HEK293 (cell line): Measurements from ENCODE around the gene NCKAP5.

Source experiments
- CTCF ChIA-PET: fragments of 350-600 bp; formaldehyde crosslinking; extraction: SDS; loops from one replicate; lab custom pipeline; 2021; ENCODE audit warnings: antibody characterized with exemption; lab: Yijun Ruan, JAX
- POLR2A ChIA-PET: fragments of 300-600 bp; formaldehyde crosslinking; extraction: SDS; loops from one replicate; lab custom pipeline; 2020; ENCODE audit warnings: antibody characterized with exemption, inconsistent platforms; lab: Yijun Ruan, JAX
- H3K27ac ChIP-seq: fragments of 200-500 bp; sonication (Bioruptor generic); 2 replicates; pipeline ENCODE4 v1.5.1; 2014; ENCODE audit warnings: low read depth, low read length, control low read depth, inconsistent platforms; ENCODE audit errors: extremely low read depth
- H3K36me3 ChIP-seq, 2 experiments: fragments of 200-500 bp in 1 of 2; sonication (Bioruptor generic) in 1 of 2; 1 replicate in 1 of 2; 2 replicates in 1 of 2; pipeline ENCODE4 v1.5.1; 2014 to 2017; ENCODE audit warnings: inconsistent platforms in 2 of 2, low read length in 2 of 2; ENCODE audit not compliant: control insufficient read depth in 2 of 2, insufficient read depth in 1 of 2
- H3K4me1 ChIP-seq: fragments of 200-500 bp; sonication (Bioruptor generic); 2 replicates; pipeline ENCODE4 v1.5.1; 2014; ENCODE audit warnings: mild to moderate bottlenecking, low read length, inconsistent platforms; ENCODE audit not compliant: control insufficient read depth, insufficient read depth
- H3K4me3 ChIP-seq: 2 replicates; pipeline ENCODE4 v1.5.1; 2011; ENCODE audit warnings: low read depth, mild to moderate bottlenecking, control low read depth, low read length, moderate library complexity
- H3K9me3 ChIP-seq: fragments of 200-500 bp; sonication (Bioruptor generic); 2 replicates; pipeline ENCODE4 v1.5.1; 2014; ENCODE audit warnings: low read depth, low read length, inconsistent platforms; ENCODE audit not compliant: control insufficient read depth, insufficient read depth
- FEZF1 ChIP-seq: fragments of 450-650 bp; formaldehyde crosslinking; IDR thresholded peaks from 2 replicates; pipeline ENCODE4 v1.5.1; 2016; ENCODE audit warnings: missing biosample characterization, missing genetic modification characterization
- HOXC10 ChIP-seq: sonication (generic); formaldehyde crosslinking; IDR thresholded peaks from 2 replicates; pipeline ENCODE4 v1.8.1; 2023; ENCODE audit warnings: mild to moderate bottlenecking, missing genetic modification reagents
- KLF8 ChIP-seq: fragments of 450-650 bp; formaldehyde crosslinking; IDR thresholded peaks from 2 replicates; pipeline ENCODE4 v1.5.1; 2016; ENCODE audit warnings: missing biosample characterization, missing genetic modification characterization
- MEIS1 ChIP-seq: sonication (generic); formaldehyde crosslinking; IDR thresholded peaks from 2 replicates; pipeline ENCODE4 v1.8.1; 2022; ENCODE audit warnings: missing genetic modification reagents, mild to moderate bottlenecking, borderline replicate concordance
- OVOL3 ChIP-seq: fragments of 450-650 bp; formaldehyde crosslinking; IDR thresholded peaks from 2 replicates; pipeline ENCODE4 v1.5.1; 2016; ENCODE audit warnings: missing biosample characterization, missing genetic modification characterization
- SETDB1 ChIP-seq: IDR thresholded peaks from one replicate; pipeline ENCODE4 v1.6.1; 2017; ENCODE audit warnings: mild to moderate bottlenecking, low read length, moderate library complexity, mixed read lengths; ENCODE audit not compliant: insufficient read length
- ZNF114 ChIP-seq: fragments of 450-650 bp; formaldehyde crosslinking; IDR thresholded peaks from 2 replicates; pipeline ENCODE4 v1.5.0; 2017; ENCODE audit warnings: missing biosample characterization, missing genetic modification characterization
- ZNF23 ChIP-seq: fragments of 450-650 bp; formaldehyde crosslinking; IDR thresholded peaks from 2 replicates; pipeline ENCODE4 v1.5.1; 2016; ENCODE audit warnings: missing biosample characterization, missing genetic modification characterization, borderline replicate concordance
- ZNF24 ChIP-seq: fragments of 450-650 bp; formaldehyde crosslinking; IDR thresholded peaks from 2 replicates; pipeline ENCODE4 v1.5.1; 2016; ENCODE audit warnings: missing biosample characterization, missing genetic modification characterization
- ZNF248 ChIP-seq: fragments of 450-650 bp; formaldehyde crosslinking; IDR thresholded peaks from 2 replicates; pipeline ENCODE4 v1.5.1; 2017; ENCODE audit warnings: missing biosample characterization, missing genetic modification characterization
- ZNF350 ChIP-seq: fragments of 450-650 bp; formaldehyde crosslinking; IDR thresholded peaks from 2 replicates; pipeline ENCODE4 v1.5.0; 2017; ENCODE audit warnings: missing biosample characterization, mild to moderate bottlenecking, missing genetic modification characterization
- ZNF433 ChIP-seq: fragments of 450-650 bp; formaldehyde crosslinking; IDR thresholded peaks from 2 replicates; pipeline ENCODE4 v1.5.1; 2016; ENCODE audit warnings: missing biosample characterization, missing genetic modification characterization, low read depth
- ZNF548 ChIP-seq: fragments of 450-650 bp; formaldehyde crosslinking; IDR thresholded peaks from 2 replicates; pipeline ENCODE4 v1.5.1; 2016; ENCODE audit warnings: missing biosample characterization, missing genetic modification characterization
- ZNF560 ChIP-seq: fragments of 450-650 bp; formaldehyde crosslinking; IDR thresholded peaks from 2 replicates; pipeline ENCODE4 v1.5.1; 2017; ENCODE audit warnings: missing biosample characterization, missing genetic modification characterization, borderline replicate concordance
- ZNF561 ChIP-seq: fragments of 450-650 bp; IDR thresholded peaks from 2 replicates; pipeline ENCODE4 v1.5.1; 2018; ENCODE audit warnings: missing biosample characterization, missing genetic modification characterization, borderline replicate concordance
- ZNF571 ChIP-seq: fragments of 450-650 bp; formaldehyde crosslinking; IDR thresholded peaks from 2 replicates; pipeline ENCODE4 v1.5.0; 2017; ENCODE audit warnings: missing biosample characterization, missing genetic modification characterization
- ZNF610 ChIP-seq: fragments of 450-650 bp; formaldehyde crosslinking; IDR thresholded peaks from 2 replicates; pipeline ENCODE4 v1.5.1; 2016; ENCODE audit warnings: missing biosample characterization, missing genetic modification characterization, borderline replicate concordance
- ZNF658 ChIP-seq: fragments of 450-650 bp; formaldehyde crosslinking; IDR thresholded peaks from 2 replicates; pipeline ENCODE4; 2016; ENCODE audit warnings: missing biosample characterization, missing genetic modification characterization
- ZNF76 ChIP-seq: fragments of 450-650 bp; formaldehyde crosslinking; IDR thresholded peaks from 2 replicates; pipeline ENCODE4; 2016; ENCODE audit warnings: low read depth, missing biosample characterization, missing genetic modification characterization, borderline replicate concordance
- ZNF768 ChIP-seq: fragments of 450-650 bp; formaldehyde crosslinking; IDR thresholded peaks from 2 replicates; pipeline ENCODE4 v1.5.1; 2018; ENCODE audit warnings: missing biosample characterization, mild to moderate bottlenecking, missing genetic modification characterization
- ZNF776 ChIP-seq: fragments of 450-650 bp; formaldehyde crosslinking; IDR thresholded peaks from 2 replicates; pipeline ENCODE4 v1.5.0; 2017; ENCODE audit warnings: missing biosample characterization, missing genetic modification characterization, borderline replicate concordance
- ZNF777 ChIP-seq: fragments of 450-650 bp; formaldehyde crosslinking; IDR thresholded peaks from 2 replicates; pipeline ENCODE4 v1.5.1; 2017; ENCODE audit warnings: missing biosample characterization, missing genetic modification characterization, borderline replicate concordance
- ZNF792 ChIP-seq: fragments of 450-650 bp; formaldehyde crosslinking; IDR thresholded peaks from 2 replicates; pipeline ENCODE4 v1.5.1; 2016; ENCODE audit warnings: missing biosample characterization, missing genetic modification characterization
- ZSCAN30 ChIP-seq: fragments of 450-650 bp; IDR thresholded peaks from 2 replicates; pipeline ENCODE4 v1.5.1; 2018; ENCODE audit warnings: missing biosample characterization, mild to moderate bottlenecking, missing genetic modification characterization, moderate library complexity
- TF ChIP-seq, protein P1 (sequence below): fragments of 450-650 bp; formaldehyde crosslinking; IDR thresholded peaks from 2 replicates; pipeline ENCODE4 v1.5.1; 2017; ENCODE audit warnings: missing biosample characterization, missing genetic modification characterization
- TF ChIP-seq, protein P2 (sequence below): fragments of 450-650 bp; formaldehyde crosslinking; IDR thresholded peaks from 2 replicates; pipeline ENCODE4 v1.5.1; 2016; ENCODE audit warnings: missing biosample characterization, missing genetic modification characterization, low read depth
- TF ChIP-seq, protein P3 (sequence below): fragments of 450-650 bp; formaldehyde crosslinking; IDR thresholded peaks from 2 replicates; pipeline ENCODE4 v1.5.1; 2016; ENCODE audit warnings: missing biosample characterization, missing genetic modification characterization
- TF ChIP-seq, protein P4 (sequence below): fragments of 450-650 bp; formaldehyde crosslinking; IDR thresholded peaks from 2 replicates; pipeline ENCODE4 v1.5.1; 2016; ENCODE audit warnings: missing biosample characterization, missing genetic modification characterization

The NCKAP5 gene

DNA sequence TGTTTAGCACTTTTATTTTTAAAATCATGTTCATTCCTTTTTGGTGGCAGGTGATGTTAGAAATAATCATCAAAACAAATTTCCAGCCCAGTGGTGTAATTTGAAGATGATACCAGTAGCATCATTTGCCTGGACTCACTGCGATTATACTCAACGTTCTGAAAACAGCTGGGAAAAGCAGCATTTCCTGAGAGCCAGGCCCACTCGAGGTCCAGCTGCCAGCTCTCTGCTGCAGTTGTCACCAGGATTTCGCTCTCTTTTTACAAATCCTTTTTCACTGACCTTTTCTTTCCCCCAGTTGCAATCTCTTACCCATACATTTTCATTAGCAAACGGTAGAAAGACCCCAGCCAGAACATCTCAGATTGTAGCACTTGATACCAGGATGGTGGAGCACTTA, 787.6 kb downstream of the NCKAP5 start (continued):
- TF ChIP-seq ZNF548 (no peak), ZNF114 (tag by site-specific recombination) (no peak), ZNF776 (tag by site-specific recombination) (no peak), ZSCAN30 (tag by site-specific recombination) (no peak), HOXC10 (CRISPR knock-in tag) (no peak), ZNF561 (tag by site-specific recombination) (no peak), ZNF658 (tag by site-specific recombination) (no peak), KLF8 (tag by site-specific recombination) (no peak), ZNF610 (tag by site-specific recombination) (no peak), MEIS1 (CRISPR knock-in tag) (no peak), SETDB1 (no peak), ZNF76 (tag by site-specific recombination) (no peak)
- TF ChIP-seq, protein P1, sequence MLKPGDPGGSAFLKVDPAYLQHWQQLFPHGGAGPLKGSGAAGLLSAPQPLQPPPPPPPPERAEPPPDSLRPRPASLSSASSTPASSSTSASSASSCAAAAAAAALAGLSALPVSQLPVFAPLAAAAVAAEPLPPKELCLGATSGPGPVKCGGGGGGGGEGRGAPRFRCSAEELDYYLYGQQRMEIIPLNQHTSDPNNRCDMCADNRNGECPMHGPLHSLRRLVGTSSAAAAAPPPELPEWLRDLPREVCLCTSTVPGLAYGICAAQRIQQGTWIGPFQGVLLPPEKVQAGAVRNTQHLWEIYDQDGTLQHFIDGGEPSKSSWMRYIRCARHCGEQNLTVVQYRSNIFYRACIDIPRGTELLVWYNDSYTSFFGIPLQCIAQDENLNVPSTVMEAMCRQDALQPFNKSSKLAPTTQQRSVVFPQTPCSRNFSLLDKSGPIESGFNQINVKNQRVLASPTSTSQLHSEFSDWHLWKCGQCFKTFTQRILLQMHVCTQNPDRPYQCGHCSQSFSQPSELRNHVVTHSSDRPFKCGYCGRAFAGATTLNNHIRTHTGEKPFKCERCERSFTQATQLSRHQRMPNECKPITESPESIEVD (tag by site-specific recombination) = no peak

DNA sequence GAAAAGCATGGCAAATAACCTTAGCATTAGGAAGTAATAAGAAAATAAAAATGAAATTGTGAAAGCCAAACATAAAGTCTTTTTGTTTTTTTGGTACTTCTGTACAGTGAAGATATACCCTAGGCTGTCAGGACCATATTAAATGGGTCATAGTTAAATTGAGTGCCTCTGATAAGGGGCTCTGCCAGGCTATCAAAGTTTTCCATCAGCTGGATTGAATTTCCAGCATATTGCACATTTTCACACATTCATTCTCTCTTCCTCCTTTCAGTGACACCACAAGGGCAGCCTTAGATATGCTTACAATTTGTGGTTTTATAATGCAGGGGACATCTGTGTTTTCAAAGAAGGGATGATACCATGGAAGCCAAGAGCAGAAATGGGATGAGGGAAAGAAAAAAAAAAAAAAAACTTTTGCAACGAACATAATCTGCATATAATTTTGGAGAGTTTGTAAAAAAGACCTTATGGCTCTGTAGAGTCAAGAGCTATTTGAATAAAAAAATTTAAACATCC, 789.0 kb downstream of the NCKAP5 start:
- POLR2A ChIA-PET = no interaction called here
- TF ChIP-seq ZSCAN30 (tag by site-specific recombination) = no peak
- no peak for TF ChIP-seq ZNF248 (tag by site-specific recombination)
- TF ChIP-seq FEZF1 = no peak
- TF ChIP-seq ZNF23 (tag by site-specific recombination) = no peak
- TF ChIP-seq SETDB1 = no peak
- no peak for TF ChIP-seq OVOL3 (tag by site-specific recombination)
- no peak for TF ChIP-seq ZNF350 (tag by site-specific recombination)
- TF ChIP-seq ZNF792 = no peak
- TF ChIP-seq ZNF777 (tag by site-specific recombination) = no peak
- no peak for TF ChIP-seq ZNF433 (tag by site-specific recombination)
- TF ChIP-seq HOXC10 (CRISPR knock-in tag) = no peak
- no peak for TF ChIP-seq ZNF571 (tag by site-specific recombination)
- TF ChIP-seq ZNF560 (tag by site-specific recombination) = no peak
- Histone ChIP-seq H3K4me3 (no peak overlapping the region), H3K27ac (no peak overlapping the region), H3K36me3 (no peaks in the 10 kb centered on the region), H3K9me3 (no peaks in the 10 kb centered on the region), H3K4me1 (no peaks in the 10 kb centered on the region)
- CTCF ChIA-PET = interaction anchor here (0.7 to 0.8 kb wide), 2 partner anchors 16 to 781 kb away, joined by 3 to 4 read pairs; no protein-coding TSS in a partner anchor

DNA sequence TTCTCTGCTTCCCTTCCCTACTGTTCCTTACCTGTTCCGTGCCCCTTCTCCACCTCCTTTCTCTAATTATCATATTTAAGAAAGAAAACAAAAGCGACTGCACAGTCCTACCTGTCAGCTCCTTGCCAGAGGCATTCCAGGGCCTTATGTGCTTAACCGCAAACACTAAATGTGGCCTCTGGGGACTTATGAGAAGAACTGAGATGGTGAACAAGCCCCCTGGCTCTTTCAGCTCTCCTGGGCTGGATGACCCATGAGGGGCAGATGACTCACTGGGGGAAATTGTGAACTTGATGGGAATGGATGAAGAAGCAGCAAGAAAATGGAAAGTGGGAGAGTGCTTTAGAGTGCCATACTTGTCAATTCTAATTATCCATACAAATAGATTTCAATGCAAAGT, 792.0 kb downstream of the NCKAP5 start:
- Histone ChIP-seq H3K36me3 (no peaks in the 10 kb centered on the region), H3K27ac (no peak overlapping the region), H3K4me3 (no peak overlapping the region), H3K4me1 (no peaks in the 10 kb centered on the region), H3K9me3 (no peaks in the 10 kb centered on the region)
- ChIA-PET CTCF (no interaction called here), POLR2A (no interaction called here)
- TF ChIP-seq, protein P2, sequence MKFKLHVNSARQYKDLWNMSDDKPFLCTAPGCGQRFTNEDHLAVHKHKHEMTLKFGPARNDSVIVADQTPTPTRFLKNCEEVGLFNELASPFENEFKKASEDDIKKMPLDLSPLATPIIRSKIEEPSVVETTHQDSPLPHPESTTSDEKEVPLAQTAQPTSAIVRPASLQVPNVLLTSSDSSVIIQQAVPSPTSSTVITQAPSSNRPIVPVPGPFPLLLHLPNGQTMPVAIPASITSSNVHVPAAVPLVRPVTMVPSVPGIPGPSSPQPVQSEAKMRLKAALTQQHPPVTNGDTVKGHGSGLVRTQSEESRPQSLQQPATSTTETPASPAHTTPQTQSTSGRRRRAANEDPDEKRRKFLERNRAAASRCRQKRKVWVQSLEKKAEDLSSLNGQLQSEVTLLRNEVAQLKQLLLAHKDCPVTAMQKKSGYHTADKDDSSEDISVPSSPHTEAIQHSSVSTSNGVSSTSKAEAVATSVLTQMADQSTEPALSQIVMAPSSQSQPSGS = no peak
- TF ChIP-seq, protein P3, sequence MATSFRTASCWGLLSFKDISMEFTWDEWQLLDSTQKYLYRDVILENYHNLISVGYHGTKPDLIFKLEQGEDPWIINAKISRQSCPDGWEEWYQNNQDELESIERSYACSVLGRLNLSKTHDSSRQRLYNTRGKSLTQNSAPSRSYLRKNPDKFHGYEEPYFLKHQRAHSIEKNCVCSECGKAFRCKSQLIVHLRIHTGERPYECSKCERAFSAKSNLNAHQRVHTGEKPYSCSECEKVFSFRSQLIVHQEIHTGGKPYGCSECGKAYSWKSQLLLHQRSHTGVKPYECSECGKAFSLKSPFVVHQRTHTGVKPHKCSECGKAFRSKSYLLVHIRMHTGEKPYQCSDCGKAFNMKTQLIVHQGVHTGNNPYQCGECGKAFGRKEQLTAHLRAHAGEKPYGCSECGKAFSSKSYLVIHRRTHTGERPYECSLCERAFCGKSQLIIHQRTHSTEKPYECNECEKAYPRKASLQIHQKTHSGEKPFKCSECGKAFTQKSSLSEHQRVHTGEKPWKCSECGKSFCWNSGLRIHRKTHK (tag by site-specific recombination) = no peak
- TF ChIP-seq ZNF24 (tag by site-specific recombination) (no peak), FEZF1 (no peak), ZNF768 (no peak)
- TF ChIP-seq, protein P4, sequence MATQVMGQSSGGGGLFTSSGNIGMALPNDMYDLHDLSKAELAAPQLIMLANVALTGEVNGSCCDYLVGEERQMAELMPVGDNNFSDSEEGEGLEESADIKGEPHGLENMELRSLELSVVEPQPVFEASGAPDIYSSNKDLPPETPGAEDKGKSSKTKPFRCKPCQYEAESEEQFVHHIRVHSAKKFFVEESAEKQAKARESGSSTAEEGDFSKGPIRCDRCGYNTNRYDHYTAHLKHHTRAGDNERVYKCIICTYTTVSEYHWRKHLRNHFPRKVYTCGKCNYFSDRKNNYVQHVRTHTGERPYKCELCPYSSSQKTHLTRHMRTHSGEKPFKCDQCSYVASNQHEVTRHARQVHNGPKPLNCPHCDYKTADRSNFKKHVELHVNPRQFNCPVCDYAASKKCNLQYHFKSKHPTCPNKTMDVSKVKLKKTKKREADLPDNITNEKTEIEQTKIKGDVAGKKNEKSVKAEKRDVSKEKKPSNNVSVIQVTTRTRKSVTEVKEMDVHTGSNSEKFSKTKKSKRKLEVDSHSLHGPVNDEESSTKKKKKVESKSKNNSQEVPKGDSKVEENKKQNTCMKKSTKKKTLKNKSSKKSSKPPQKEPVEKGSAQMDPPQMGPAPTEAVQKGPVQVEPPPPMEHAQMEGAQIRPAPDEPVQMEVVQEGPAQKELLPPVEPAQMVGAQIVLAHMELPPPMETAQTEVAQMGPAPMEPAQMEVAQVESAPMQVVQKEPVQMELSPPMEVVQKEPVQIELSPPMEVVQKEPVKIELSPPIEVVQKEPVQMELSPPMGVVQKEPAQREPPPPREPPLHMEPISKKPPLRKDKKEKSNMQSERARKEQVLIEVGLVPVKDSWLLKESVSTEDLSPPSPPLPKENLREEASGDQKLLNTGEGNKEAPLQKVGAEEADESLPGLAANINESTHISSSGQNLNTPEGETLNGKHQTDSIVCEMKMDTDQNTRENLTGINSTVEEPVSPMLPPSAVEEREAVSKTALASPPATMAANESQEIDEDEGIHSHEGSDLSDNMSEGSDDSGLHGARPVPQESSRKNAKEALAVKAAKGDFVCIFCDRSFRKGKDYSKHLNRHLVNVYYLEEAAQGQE (tag by site-specific recombination) = no peak
